ENCODE data around the gene ADAMTS6. TPM values are rescaled to one million over a fixed set of nuclear protein-coding genes. Genes with fewer than 3 reads are reported as not detected.

Gene ADAMTS6
- total and polyA plus RNA-seq, 2 experiments from 2014 or later = 0.78 to 2.0 TPM

GRCh38 chr5:65190328-65191053, 291.2 kb downstream of the ADAMTS6 start:
- Histone ChIP-seq H3K9me2 (ENCODE audit: insufficient read depth) (no peaks in the 10 kb centered on the region), H3K27ac (ENCODE audit: low read depth) (no peak overlapping the region), H3K79me2 (replicated peaks; ENCODE audit: insufficient read depth) (no peaks in the 10 kb centered on the region), H3K4me1 (ENCODE audit: insufficient read depth) (no peaks in the 10 kb centered on the region), H2AFZ (no peak overlapping the region; the same call in 1 of the 2 replicates), H4K20me1 (replicated peaks; ENCODE audit: insufficient read depth) (no peaks in the 10 kb centered on the region), H3F3A (replicated peaks; ENCODE audit: low read depth) (no peaks in the 10 kb centered on the region), H3K27me3 (ENCODE audit: insufficient read depth) (no peaks in the 10 kb centered on the region), H3K36me3 (ENCODE audit: insufficient read depth) (no peaks in the 10 kb centered on the region), H3K4me3 (no peak overlapping the region), H3K4me2 (no peak overlapping the region)
- Mint-ChIP-seq H3K36me3 (ENCODE audit: low read depth) (no peaks in the 10 kb centered on the region), H3K27me3 (ENCODE audit: insufficient read depth, low read depth, poor library complexity) (no peaks in the 10 kb centered on the region), H3K27ac (no peak overlapping the region), H3K4me1 (no peaks in the 10 kb centered on the region; the same call in 2 of the 3 replicates), H3K4me3 (no peak overlapping the region), H3K9me3 (no peaks in the 10 kb centered on the region)
- DNase-seq (ENCODE audit: low spot score) = no peak
- ATAC-seq = no peak
- no peak for TF ChIP-seq ZNF114 (CRISPR knock-in tag; IDR thresholded peaks at IDR 0.05)
- TF ChIP-seq EZH2 (IDR thresholded peaks at IDR 0.05; ENCODE audit: low read depth, unreplicated experiment) = no peak

GRCh38 chr5:65186646-65187227, 295.0 kb downstream of the ADAMTS6 start:
- no peak overlapping the region for H3K27ac Mint-ChIP-seq
- H3K9me3 Mint-ChIP-seq = no peaks in the 10 kb centered on the region
- no peak overlapping the region for H2AFZ ChIP-seq
- H3K27ac ChIP-seq (ENCODE audit: low read depth) = no peak overlapping the region
- DNase-seq (ENCODE audit: low spot score) (no peak), ATAC-seq (no peak)
- peaks cover 7% of the 10 kb centered on the region; the same call in 1 of the 2 replicates for H3K4me1 ChIP-seq (ENCODE audit: insufficient read depth)
- no peaks in the 10 kb centered on the region for H3K27me3 Mint-ChIP-seq (ENCODE audit: insufficient read depth, low read depth, poor library complexity)
- H3K36me3 ChIP-seq (ENCODE audit: insufficient read depth) = no peaks in the 10 kb centered on the region
- H3K36me3 Mint-ChIP-seq (ENCODE audit: low read depth) = no peaks in the 10 kb centered on the region
- no peaks in the 10 kb centered on the region for H3K9me2 ChIP-seq (ENCODE audit: insufficient read depth)
- H3F3A ChIP-seq (replicated peaks; ENCODE audit: low read depth) = no peaks in the 10 kb centered on the region
- no peak overlapping the region for H3K4me2 ChIP-seq
- H4K20me1 ChIP-seq (replicated peaks; ENCODE audit: insufficient read depth) = no peaks in the 10 kb centered on the region
- no peak overlapping the region for H3K4me3 ChIP-seq
- no peak overlapping the region for H3K4me3 Mint-ChIP-seq
- H3K4me1 Mint-ChIP-seq = peaks cover 11% of the 10 kb centered on the region
- H3K27me3 ChIP-seq (ENCODE audit: insufficient read depth) = no peaks in the 10 kb centered on the region
- no peaks in the 10 kb centered on the region for H3K79me2 ChIP-seq (replicated peaks; ENCODE audit: insufficient read depth)
- TF ChIP-seq ETS1 (IDR thresholded peaks at IDR 0.05) (no peak), ZNF114 (CRISPR knock-in tag; IDR thresholded peaks at IDR 0.05) (no peak), CTCF (conservative IDR thresholded peaks at IDR 0.05; ENCODE audit: low read depth in 2 of 2) (no peak), ZNF462 (CRISPR knock-in tag; IDR thresholded peaks at IDR 0.05) (no peak), ZNF331 (CRISPR knock-in tag; IDR thresholded peaks at IDR 0.05; ENCODE audit: low read depth) (no peak), CREB1 (CRISPR knock-in tag; IDR thresholded peaks at IDR 0.05; ENCODE audit: low read depth) (no peak), POLR2AphosphoS5 (IDR thresholded peaks at IDR 0.05; ENCODE audit: low read depth) (no peak), STAT1 (IDR thresholded peaks at IDR 0.05; ENCODE audit: unreplicated experiment) (no peak)

All from GM23338 (cell line).